HepG2 (cell line): ENCODE measurements around the gene AMZ2. TPM values are rescaled to one million over a fixed set of nuclear protein-coding genes. Genes with fewer than 3 reads are reported as not detected.

Source experiments
- BORCS8-MEF2B ChIP-seq: sonication (generic); formaldehyde crosslinking; IDR thresholded peaks from 2 replicates; pipeline ENCODE4 v1.8.0; 2022; ENCODE audit warnings: mild to moderate bottlenecking, missing genetic modification reagents
- GRHL1 ChIP-seq: sonication (generic); formaldehyde crosslinking; conservative IDR thresholded peaks from 2 replicates; pipeline ENCODE4 v1.8.0; 2022; ENCODE audit warnings: missing genetic modification reagents
- KDM5B ChIP-seq: sonication (generic); formaldehyde crosslinking; IDR thresholded peaks from 2 replicates; pipeline ENCODE4 v1.4.0; 2020; ENCODE audit warnings: missing genetic modification reagents, mild to moderate bottlenecking, borderline replicate concordance
- MAFG ChIP-seq: sonication (generic); formaldehyde crosslinking; IDR thresholded peaks from 2 replicates; pipeline ENCODE4 v1.5.1; 2020; ENCODE audit warnings: mild to moderate bottlenecking, missing genetic modification reagents
- REXO4 ChIP-seq: sonication (generic); formaldehyde crosslinking; IDR thresholded peaks from 2 replicates; pipeline ENCODE4 v1.8.0; 2022; ENCODE audit warnings: missing genetic modification reagents, mild to moderate bottlenecking, borderline replicate concordance
- RORA ChIP-seq: sonication (generic); formaldehyde crosslinking; IDR thresholded peaks from 2 replicates; pipeline ENCODE4 v1.5.0; 2020; ENCODE audit warnings: mild to moderate bottlenecking, missing genetic modification reagents, moderate library complexity
- STAG1 ChIP-seq: sonication (generic); formaldehyde crosslinking; IDR thresholded peaks from 2 replicates; pipeline ENCODE4 v1.4.0; 2020; ENCODE audit warnings: missing genetic modification reagents
- THAP8 ChIP-seq: sonication (generic); formaldehyde crosslinking; IDR thresholded peaks from 2 replicates; pipeline ENCODE4 v1.5.1; 2020; ENCODE audit warnings: missing genetic modification reagents, mild to moderate bottlenecking, borderline replicate concordance
- TOE1 ChIP-seq: sonication (generic); formaldehyde crosslinking; IDR thresholded peaks from 2 replicates; pipeline ENCODE4 v1.4.0; 2020; ENCODE audit warnings: mild to moderate bottlenecking, missing genetic modification reagents
- ZFX ChIP-seq: sonication (generic); formaldehyde crosslinking; IDR thresholded peaks from 2 replicates; pipeline ENCODE4 v1.4.0; 2020; ENCODE audit warnings: mild to moderate bottlenecking, low read depth, missing genetic modification reagents, moderate library complexity
- ZNF136 ChIP-seq: sonication (generic); formaldehyde crosslinking; IDR thresholded peaks from 2 replicates; pipeline ENCODE4 v1.8.1; 2022; ENCODE audit warnings: low read depth, mild to moderate bottlenecking, moderate library complexity, missing genetic modification reagents
- ZNF138 ChIP-seq: sonication (generic); formaldehyde crosslinking; IDR thresholded peaks from 2 replicates; pipeline ENCODE4 v1.5.0; 2020; ENCODE audit warnings: mild to moderate bottlenecking, low read depth, missing genetic modification reagents
- ZNF296 ChIP-seq: sonication (generic); formaldehyde crosslinking; conservative IDR thresholded peaks from 2 replicates; pipeline ENCODE4 v1.5.0; 2020; ENCODE audit warnings: mild to moderate bottlenecking, missing genetic modification reagents
- ZNF3 ChIP-seq: IDR thresholded peaks from 2 replicates; pipeline ENCODE4 v1.7.0; 2017; ENCODE audit warnings: inconsistent platforms
- ZNF362 ChIP-seq: sonication (generic); formaldehyde crosslinking; IDR thresholded peaks from 2 replicates; pipeline ENCODE4 v1.4.0; 2020; ENCODE audit warnings: missing genetic modification reagents, mild to moderate bottlenecking, borderline replicate concordance
- ZNF570 ChIP-seq: sonication (generic); formaldehyde crosslinking; IDR thresholded peaks from 2 replicates; pipeline ENCODE4 v1.4.0; 2020; ENCODE audit warnings: mild to moderate bottlenecking, missing genetic modification reagents, borderline replicate concordance
- ZNF768 ChIP-seq: sonication (generic); formaldehyde crosslinking; IDR thresholded peaks from 2 replicates; pipeline ENCODE4 v1.4.0; 2020; ENCODE audit warnings: missing genetic modification reagents
- ZNF891 ChIP-seq: sonication (generic); formaldehyde crosslinking; IDR thresholded peaks from 2 replicates; pipeline ENCODE4 v1.5.0; 2020; ENCODE audit warnings: mild to moderate bottlenecking, missing genetic modification reagents
- polyA plus RNA-seq, 8 experiments: library from polyadenylated mRNA; depleted of rRNA in 3 of 8; stranded (reverse) in 7 of 8; unstranded in 1 of 8; fragments of >200 nt; fragmentation: Illumina TruSeq in 4 of 8; extraction: Trizol in 4 of 8; gene quantifications; 2 replicates each; pipeline versions ENCODE4 v1.2.1 to v1.2.3, GENCODE V29; 2011 to 2016; ENCODE audit warnings: low read depth in 4 of 8, missing spikeins in 1 of 8, mixed read lengths in 1 of 8; ENCODE audit not compliant: insufficient read depth in 1 of 8
- total RNA-seq, 5 experiments: library from RNA; depleted of rRNA; stranded (reverse); fragments of >200 nt; fragmentation: Illumina TruSeq; extraction: Trizol; gene quantifications; 2 replicates each; pipeline ENCODE4 v1.2.3, GENCODE V29; 2016; ENCODE audit warnings: low read depth in 1 of 5
- TF ChIP-seq, protein P1 (sequence below): sonication (generic); formaldehyde crosslinking; IDR thresholded peaks from 2 replicates; pipeline ENCODE4 v1.9.0; 2021; ENCODE audit warnings: missing genetic modification reagents, mild to moderate bottlenecking, borderline replicate concordance
- TF ChIP-seq, protein P2 (sequence below): sonication (generic); formaldehyde crosslinking; conservative IDR thresholded peaks from 2 replicates; pipeline ENCODE4 v1.8.1; 2023; ENCODE audit warnings: missing genetic modification reagents
- TF ChIP-seq, protein P3 (sequence below): IDR thresholded peaks from 2 replicates; pipeline ENCODE4 v1.6.1; 2018; ENCODE audit warnings: missing genetic modification reagents, mild to moderate bottlenecking, missing compliant biosample characterization

AMZ2 gene
- total and polyA plus RNA-seq, 2 of the 13 experiments (the other 11 are each of a cell fraction or from before 2014, with no cell fraction given) = 86.9 to 90.2 TPM

GRCh38 chr17:68291836-68292688 lies 44.2 kb downstream of the AMZ2 start (continued):
- no peak for TF ChIP-seq TOE1 (CRISPR knock-in tag)
- peak; percentile 70; the same call in 1 of the 2 replicates for TF ChIP-seq ZNF768 (CRISPR knock-in tag)
- TF ChIP-seq ZNF891 (CRISPR knock-in tag) = peak; percentile 44; the same call in 1 of the 2 replicates
- TF ChIP-seq ZNF362 = 0 out of 2 replicates have a peak, but pooled peaks have one; percentile 9
- TF ChIP-seq ZFX (CRISPR knock-in tag) = peak; percentile 64
- TF ChIP-seq KDM5B (CRISPR knock-in tag) = peak; percentile 85
- TF ChIP-seq GRHL1 (CRISPR knock-in tag) = no peak
- peak; percentile 57 for TF ChIP-seq BORCS8-MEF2B (CRISPR knock-in tag)
- no peak for TF ChIP-seq ZNF136 (CRISPR knock-in tag)
- TF ChIP-seq MAFG = peak; percentile 96
- TF ChIP-seq ZNF570 (CRISPR knock-in tag) = no peak
- no peak for TF ChIP-seq RORA (CRISPR knock-in tag)
- TF ChIP-seq ZNF296 (CRISPR knock-in tag) = no peak
- TF ChIP-seq STAG1 (CRISPR knock-in tag) = peak; percentile 50
- no peak for TF ChIP-seq ZNF138 (CRISPR knock-in tag)
- TF ChIP-seq THAP8 = no peak
- TF ChIP-seq, protein P1, sequence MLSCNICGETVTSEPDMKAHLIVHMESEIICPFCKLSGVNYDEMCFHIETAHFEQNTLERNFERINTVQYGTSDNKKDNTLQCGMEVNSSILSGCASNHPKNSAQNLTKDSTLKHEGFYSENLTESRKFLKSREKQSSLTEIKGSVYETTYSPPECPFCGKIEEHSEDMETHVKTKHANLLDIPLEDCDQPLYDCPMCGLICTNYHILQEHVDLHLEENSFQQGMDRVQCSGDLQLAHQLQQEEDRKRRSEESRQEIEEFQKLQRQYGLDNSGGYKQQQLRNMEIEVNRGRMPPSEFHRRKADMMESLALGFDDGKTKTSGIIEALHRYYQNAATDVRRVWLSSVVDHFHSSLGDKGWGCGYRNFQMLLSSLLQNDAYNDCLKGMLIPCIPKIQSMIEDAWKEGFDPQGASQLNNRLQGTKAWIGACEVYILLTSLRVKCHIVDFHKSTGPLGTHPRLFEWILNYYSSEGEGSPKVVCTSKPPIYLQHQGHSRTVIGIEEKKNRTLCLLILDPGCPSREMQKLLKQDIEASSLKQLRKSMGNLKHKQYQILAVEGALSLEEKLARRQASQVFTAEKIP (CRISPR knock-in tag) = no peak
- TF ChIP-seq ZNF3 (CRISPR knock-in tag) = 0 out of 2 replicates have a peak, but pooled peaks have one; percentile 3
- TF ChIP-seq, protein P2, sequence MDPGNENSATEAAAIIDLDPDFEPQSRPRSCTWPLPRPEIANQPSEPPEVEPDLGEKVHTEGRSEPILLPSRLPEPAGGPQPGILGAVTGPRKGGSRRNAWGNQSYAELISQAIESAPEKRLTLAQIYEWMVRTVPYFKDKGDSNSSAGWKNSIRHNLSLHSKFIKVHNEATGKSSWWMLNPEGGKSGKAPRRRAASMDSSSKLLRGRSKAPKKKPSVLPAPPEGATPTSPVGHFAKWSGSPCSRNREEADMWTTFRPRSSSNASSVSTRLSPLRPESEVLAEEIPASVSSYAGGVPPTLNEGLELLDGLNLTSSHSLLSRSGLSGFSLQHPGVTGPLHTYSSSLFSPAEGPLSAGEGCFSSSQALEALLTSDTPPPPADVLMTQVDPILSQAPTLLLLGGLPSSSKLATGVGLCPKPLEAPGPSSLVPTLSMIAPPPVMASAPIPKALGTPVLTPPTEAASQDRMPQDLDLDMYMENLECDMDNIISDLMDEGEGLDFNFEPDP (CRISPR knock-in tag) = no peak
- 0 out of 2 replicates have a peak, but pooled peaks have one; percentile 11 for TF ChIP-seq REXO4 (CRISPR knock-in tag)
- TF ChIP-seq, protein P3, sequence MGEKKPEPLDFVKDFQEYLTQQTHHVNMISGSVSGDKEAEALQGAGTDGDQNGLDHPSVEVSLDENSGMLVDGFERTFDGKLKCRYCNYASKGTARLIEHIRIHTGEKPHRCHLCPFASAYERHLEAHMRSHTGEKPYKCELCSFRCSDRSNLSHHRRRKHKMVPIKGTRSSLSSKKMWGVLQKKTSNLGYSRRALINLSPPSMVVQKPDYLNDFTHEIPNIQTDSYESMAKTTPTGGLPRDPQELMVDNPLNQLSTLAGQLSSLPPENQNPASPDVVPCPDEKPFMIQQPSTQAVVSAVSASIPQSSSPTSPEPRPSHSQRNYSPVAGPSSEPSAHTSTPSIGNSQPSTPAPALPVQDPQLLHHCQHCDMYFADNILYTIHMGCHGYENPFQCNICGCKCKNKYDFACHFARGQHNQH (CRISPR knock-in tag) = no peak
